GM19240 (cell line): Measurements from ENCODE around the gene BDH2.
A peak's percentile ranks its signal among the peaks of the same experiment; 100 is the strongest.

Experiments used
- DNase-seq: peaks from one replicate; pipeline ENCODE4 v3.0.0; 2011; ENCODE audit warnings: low spot score; ENCODE audit not compliant: insufficient read length

BDH2 gene

GRCh38 chr4:103099691-103100392 lies at the start of gene BDH2:
Gene BDH2, minus strand, starts transcription at chr4:103099834. Its CDS starts 3,580 bp downstream, at chr4:103096254.
- peak; percentile 43 for DNase-seq

DNA sequence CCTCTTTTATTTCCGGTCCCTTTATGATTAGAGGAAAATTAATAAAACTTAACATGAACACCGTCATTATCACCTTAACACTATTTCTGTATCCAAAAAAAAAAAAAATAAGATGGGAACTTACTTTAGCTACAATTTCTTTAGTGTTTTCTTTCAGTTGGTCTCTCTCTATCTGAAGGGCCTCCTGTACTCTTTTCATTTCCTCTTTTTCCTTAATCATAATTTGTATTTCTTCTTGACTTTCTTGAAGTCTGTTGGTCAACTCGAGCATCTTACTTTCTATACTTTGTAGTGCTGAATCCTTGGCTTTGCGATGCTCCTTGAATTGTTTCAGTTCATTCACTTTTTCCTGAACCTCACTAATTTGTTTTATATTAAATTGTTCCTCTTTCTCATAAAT lies 45.3 kb upstream of the BDH2 start:
- DNase-seq: no peak

- no peak for DNase-seq
Observed at GRCh38 chr4:103137446-103137827, 37.8 kb upstream of the BDH2 start.

DNA sequence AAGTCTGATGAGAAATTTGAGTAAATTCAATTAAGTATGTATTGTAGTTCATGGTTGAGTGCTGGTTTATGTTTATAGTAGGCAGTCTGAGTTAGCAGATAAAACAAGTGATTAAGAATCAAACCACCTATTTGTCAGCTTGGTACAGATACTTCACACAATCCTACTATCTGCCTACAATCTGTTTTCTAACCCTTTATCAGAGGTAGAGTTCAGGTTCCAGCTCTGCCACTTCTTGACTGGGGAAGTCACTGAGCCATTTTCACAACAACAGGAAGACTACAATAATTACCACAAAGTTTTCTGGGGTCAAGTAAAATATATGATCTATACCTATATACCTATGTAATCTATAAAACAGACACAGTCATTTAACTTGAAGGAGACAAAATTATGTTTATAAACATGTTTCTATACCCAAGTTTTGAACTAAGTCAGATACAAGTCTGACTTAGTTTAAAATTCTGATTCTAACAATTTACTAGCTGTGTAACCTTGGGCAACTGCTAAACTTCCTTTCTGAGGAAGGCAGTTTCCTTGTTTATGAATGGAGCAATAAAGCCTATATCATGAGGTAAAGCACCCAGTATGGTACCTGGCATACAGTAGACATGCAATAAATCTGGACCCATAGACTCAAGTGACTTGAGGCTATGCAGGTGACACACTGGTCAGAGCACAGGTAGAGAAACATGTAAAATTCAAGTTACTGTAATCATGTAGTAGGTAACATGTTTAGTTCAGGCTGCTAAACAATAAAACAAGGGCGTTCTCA lies 37.2 kb upstream of the BDH2 start:
- DNase-seq: no peak

DNA sequence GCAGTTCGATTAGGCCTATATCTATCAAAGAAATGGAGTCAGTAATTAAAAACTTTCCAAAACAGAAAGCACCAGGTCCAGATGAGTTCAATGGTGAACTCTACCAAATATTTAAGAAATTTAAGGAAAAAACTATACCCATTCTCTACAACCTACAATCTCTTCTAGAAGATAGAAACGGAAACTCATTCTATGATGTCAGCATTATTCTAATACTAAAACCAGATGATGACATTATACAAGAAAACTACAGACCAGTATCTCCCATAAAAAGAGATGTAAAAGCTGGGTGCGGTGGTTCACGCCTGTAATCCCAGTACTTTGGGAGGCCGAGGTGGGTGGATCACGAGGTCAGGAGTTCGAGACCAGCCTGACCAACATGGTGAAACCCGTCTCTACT lies 29.5 kb upstream of the BDH2 start:
- DNase-seq: no peak

DNA sequence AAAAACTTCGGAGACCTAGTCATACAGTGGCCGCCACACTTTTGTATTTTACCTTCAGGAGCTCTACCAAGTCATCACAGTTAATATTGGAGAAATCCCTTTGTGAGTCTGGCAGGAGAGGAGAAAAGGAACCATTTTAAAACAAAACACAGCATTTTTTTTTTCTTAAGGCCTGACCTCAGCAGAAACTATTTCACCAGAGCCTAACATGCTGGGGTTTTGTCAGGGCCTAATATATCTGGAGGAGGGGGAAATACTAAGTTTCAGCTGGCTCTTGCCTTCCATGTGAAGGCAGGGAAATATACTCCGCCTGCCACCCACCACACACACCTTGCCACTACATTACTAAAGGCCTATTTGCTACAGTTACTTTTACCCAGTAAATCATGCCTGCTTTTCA lies 26.5 kb upstream of the BDH2 start:
- DNase-seq: no peak

- DNase-seq: no peak
Observed at GRCh38 chr4:103123114-103123513, 23.5 kb upstream of the BDH2 start.

DNA sequence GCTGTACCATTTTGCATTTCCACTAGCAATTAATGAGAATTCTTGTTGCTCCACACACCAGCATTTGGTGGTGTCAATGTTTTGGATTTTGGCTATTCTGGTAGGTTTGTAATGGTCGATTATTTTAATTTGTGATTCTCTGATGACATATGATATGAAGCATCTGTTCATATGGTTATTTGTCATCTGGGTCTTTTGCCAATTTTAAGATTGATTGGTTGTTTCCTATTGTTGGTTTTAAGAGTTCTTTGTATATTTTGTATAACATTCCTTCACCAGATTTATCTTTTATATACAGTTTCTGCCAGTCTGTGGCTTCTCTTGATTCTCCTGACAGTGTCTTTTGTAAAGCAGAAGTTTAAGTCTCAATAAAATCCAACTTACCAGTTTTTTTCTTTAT lies 18.5 kb upstream of the BDH2 start:
- DNase-seq: no peak

- no peak for DNase-seq
Observed at GRCh38 chr4:103111598-103111997, 12.0 kb upstream of the BDH2 start.

GRCh38 chr4:103108542-103108941 lies 8.9 kb upstream of the BDH2 start:
- no peak for DNase-seq

GRCh38 chr4:103105558-103106356 lies 6.1 kb upstream of the BDH2 start:
- DNase-seq: no peak

DNA sequence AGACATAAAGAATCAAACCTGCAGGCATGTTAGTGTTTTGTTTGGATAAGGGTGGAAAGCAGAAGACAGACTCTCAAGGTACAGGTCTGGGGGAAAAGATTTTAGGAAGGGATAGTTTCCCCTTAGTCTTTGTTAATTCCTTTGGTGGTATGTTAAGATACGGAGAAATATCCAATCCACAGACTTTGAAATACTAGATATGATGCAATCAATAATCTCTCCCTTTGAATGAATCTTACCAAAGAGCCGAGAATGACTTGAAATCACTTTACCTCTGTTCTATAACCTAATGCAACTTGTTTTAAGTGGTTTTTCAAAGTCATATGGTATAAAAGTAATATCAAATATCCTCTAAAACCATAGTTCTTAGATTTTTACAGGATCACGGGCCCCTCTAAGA lies 5.3 kb upstream of the BDH2 start:
- DNase-seq: no peak

- DNase-seq: no peak
Observed at GRCh38 chr4:103100691-103101090, 1.1 kb upstream of the BDH2 start.

DNA sequence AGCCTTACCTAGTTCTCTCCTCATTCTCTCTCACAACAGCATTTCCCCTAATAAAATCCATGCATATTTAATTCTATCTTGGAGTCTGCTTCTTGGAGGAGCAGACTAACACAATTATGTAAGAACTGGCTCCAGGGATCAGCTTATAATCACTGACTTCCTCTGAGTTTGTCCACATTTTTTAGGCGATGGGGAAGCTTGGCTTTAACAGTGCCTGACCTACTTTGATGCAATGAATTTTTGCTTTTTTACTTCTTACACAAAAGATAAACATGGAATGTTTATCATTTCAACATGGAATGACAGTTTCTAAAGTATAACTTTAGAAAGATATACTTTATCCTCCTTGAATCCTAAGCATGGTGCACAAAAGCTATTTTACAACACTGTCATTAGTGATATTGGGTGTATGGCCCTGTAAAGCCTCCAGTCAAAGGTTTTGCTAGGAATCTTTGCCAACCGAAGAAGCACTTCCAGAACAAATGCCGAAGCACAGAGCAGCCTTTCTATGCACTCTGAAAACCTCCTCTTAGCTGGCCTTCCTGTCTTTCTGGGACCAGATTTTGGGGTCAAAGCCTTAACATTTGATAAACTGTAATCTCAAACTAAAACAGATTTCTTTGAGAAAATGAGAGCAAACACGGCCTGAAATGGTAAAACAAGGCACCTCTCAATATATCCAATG lies 736 bp downstream of the BDH2 start:
- no peak for DNase-seq

GRCh38 chr4:103098341-103098740 lies 1.3 kb downstream of the BDH2 start:
- no peak for DNase-seq

GRCh38 chr4:103097112-103097511 lies 2.5 kb downstream of the BDH2 start:
- DNase-seq: no peak

DNA sequence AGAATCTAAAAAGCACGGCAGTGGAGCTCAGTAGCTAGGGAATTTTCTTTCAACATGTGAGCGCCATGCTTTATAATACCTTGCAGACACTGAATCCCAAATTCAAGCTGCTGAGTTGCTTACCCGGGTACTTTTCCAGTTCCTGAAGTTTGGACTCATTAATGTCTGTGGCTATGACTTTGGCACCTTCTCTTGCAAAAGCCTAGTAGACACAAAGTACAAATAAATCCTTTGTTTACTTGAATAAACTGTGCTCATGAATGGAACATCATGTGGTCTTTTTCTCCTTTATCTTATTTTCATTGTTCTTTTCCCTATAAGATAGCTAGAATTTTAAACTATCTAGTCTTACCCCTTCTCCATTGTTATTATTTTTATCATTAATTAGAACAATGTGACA lies 4.6 kb downstream of the BDH2 start:
- no peak for DNase-seq

GRCh38 chr4:103092245-103092644 lies 7.4 kb downstream of the BDH2 start:
- no peak for DNase-seq

- no peak for DNase-seq
Observed at GRCh38 chr4:103091601-103092223, 7.9 kb downstream of the BDH2 start.

DNA sequence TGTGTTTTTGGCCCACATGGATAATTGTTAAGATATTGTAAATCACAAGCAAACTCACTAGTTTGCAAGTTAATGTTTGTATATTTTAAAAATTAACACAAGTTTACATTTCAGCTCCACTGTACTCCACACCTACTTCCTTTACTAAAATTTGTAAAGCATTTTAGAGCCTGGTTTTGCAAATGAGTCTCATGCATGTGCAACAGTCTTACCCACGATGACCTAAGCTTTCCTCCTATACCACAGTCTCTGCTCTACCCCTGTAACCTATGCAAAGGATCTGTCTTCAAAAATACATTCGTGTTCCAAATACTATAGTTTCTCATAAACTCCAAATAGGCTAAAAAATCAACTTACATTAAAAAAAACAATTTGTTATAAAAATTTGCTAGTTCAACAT lies 10.2 kb downstream of the BDH2 start:
- no peak for DNase-seq

DNA sequence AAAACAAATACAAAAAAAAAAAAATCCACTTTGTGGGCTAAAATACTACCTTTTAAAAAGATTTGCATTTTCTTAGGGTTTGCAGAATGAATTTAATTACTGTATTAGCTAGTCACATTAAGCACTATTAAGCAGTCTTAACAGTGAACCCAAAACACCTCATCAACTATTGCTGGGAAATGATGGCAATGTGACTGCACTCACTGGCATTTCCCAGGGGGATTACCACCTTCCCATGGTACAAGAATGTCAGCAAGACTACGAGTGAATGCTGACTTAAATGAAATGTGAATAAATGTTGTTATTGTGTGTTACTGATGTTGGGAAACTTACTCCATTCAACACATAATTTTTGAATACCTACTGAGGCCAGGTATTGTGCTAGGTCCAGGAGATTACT lies 13.1 kb downstream of the BDH2 start:
- DNase-seq: no peak
